ENCODE measurements around the gene DPPA4. TPM values are rescaled to one million over a fixed set of nuclear protein-coding genes. Genes with fewer than 3 reads are reported as not detected.

The DPPA4 gene
- total RNA-seq, 6 experiments from 2014 or later: 0.39 to 1.3 (median 0.65) TPM; not detected in 2

DNA sequence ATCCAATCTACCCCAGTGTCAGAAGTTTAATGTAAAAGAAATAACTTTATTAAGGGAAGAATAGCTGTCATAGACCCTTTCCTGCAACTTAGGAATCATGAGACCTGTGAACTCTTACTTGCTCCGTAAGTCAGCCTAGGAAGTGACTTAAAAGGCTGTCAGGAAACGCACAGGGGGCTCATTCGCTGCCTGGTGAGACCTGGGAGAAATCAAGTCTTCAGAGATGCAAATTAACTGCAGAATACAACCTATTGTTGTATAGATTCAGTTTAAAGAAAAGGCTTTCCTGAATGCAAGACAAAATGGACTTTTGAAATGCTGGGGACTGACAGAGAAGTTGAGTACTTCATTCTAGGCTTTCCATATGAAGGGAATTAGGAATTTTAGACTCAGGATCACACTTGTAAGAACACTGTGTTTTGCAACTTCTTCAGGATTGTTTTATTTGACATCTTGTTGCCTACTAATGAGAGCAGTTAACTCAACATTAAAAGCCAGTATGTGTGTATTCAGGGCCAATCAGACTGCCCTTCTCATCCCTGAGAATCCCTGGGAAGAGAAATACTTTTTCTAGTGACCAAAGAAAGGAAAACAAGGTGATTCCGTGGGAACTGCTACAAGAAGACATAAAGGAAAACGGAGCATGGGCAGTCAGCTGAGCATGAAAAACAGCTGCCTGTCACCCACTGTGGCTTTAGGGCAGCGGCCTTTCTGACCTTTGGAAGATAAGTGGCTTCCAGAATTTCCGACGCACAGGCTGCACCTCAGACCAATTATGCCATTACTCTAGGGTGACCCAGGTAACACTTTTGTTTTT is 18.5 kb upstream of the DPPA4 start:
- intact Hi-C loops (cut with DNase I): no loop called here
- Histone ChIP-seq H3K27me3 (no peaks in the 10 kb centered on the region), H3K27ac (peak overlapping the region in 2 of 3 donors; percentile 75), H3K36me3 (no peaks in the 10 kb centered on the region), H3K9me3 (no peaks in the 10 kb centered on the region), H3K4me1 (peaks cover 0 to 49% (median 19%) of the 10 kb centered on the region in 4 donors), H3K4me3 (no peak overlapping the region)
- TF ChIP-seq, protein P1, sequence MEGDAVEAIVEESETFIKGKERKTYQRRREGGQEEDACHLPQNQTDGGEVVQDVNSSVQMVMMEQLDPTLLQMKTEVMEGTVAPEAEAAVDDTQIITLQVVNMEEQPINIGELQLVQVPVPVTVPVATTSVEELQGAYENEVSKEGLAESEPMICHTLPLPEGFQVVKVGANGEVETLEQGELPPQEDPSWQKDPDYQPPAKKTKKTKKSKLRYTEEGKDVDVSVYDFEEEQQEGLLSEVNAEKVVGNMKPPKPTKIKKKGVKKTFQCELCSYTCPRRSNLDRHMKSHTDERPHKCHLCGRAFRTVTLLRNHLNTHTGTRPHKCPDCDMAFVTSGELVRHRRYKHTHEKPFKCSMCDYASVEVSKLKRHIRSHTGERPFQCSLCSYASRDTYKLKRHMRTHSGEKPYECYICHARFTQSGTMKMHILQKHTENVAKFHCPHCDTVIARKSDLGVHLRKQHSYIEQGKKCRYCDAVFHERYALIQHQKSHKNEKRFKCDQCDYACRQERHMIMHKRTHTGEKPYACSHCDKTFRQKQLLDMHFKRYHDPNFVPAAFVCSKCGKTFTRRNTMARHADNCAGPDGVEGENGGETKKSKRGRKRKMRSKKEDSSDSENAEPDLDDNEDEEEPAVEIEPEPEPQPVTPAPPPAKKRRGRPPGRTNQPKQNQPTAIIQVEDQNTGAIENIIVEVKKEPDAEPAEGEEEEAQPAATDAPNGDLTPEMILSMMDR (IDR thresholded peaks at IDR 0.05): no peak
- no peak for TF ChIP-seq POLR2A (IDR thresholded peaks at IDR 0.05)
- ATAC-seq: peak; percentile 79 to 91 (median 82)
- WGBS (ENCODE audit: insufficient coverage, low coverage, low lambda C conversion rate, missing lambda C conversion rate): 41% methylated on average over 8 of the region's 8 CpGs
- peak; percentile 42 to 80 (median 66) for DNase-seq

DNA sequence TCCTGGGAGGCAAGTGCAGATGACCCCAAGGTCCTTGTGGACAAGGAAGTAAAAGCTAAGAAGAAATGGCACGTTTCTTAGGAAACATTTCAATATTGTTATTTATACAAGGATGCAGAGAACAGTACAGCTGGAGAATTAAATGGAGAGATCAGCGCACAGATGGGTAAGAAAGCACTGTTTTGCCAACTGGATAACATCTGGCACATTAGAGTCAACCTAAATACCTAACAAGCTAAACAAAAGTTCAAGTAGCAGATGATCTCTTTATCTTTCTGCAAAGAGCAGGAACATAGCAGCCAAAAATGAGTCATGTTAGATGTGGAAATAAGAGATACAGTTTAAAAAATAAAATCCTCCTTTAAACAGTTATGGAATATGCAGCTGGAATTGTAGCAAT is 15.7 kb upstream of the DPPA4 start:
- no peak for TF ChIP-seq POLR2A (IDR thresholded peaks at IDR 0.05)
- TF ChIP-seq, protein P1 (IDR thresholded peaks at IDR 0.05): no peak
- ATAC-seq: peak in 1 of 4 donors; percentile 51
- Histone ChIP-seq H3K27ac (no peak overlapping the region), H3K27me3 (no peaks in the 10 kb centered on the region), H3K4me1 (peaks cover 0 to 37% (median 13%) of the 10 kb centered on the region in 4 donors), H3K36me3 (no peaks in the 10 kb centered on the region), H3K4me3 (no peak overlapping the region), H3K9me3 (no peaks in the 10 kb centered on the region)
- 46% methylated on average over 2 of the region's 2 CpGs for WGBS (ENCODE audit: insufficient coverage, low coverage, low lambda C conversion rate, missing lambda C conversion rate)
- intact Hi-C loops (cut with DNase I): no loop called here
- DNase-seq: no peak

DNA sequence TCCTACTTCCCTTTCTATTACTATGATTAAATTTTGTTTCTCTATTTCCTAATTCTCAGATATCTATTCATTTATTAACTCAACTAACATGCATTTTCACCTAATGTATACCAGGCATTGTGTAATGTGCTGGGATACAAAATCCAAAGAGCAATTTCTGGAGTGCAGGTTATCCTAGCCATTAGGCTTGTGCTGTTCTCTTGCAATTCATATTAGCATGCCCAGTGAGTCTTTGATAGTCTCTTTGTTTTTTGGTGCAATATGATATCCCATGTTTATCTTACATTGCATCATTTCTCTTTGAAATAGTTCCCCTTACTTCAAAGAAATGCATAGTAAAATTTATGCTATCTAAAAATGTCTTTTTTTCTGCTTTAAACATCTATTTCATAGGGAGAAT is 13.9 kb upstream of the DPPA4 start:
- Histone ChIP-seq H3K27me3 (no peaks in the 10 kb centered on the region), H3K36me3 (no peaks in the 10 kb centered on the region), H3K27ac (no peak overlapping the region), H3K4me3 (no peak overlapping the region), H3K9me3 (no peaks in the 10 kb centered on the region), H3K4me1 (peaks cover 0 to 20% (median 8%) of the 10 kb centered on the region in 4 donors)
- no peak for DNase-seq
- TF ChIP-seq, protein P1 (IDR thresholded peaks at IDR 0.05): no peak
- TF ChIP-seq POLR2A (IDR thresholded peaks at IDR 0.05): no peak
- ATAC-seq: peak; percentile 62 to 89 (median 72)
- intact Hi-C loops (cut with DNase I): no loop called here

DNA sequence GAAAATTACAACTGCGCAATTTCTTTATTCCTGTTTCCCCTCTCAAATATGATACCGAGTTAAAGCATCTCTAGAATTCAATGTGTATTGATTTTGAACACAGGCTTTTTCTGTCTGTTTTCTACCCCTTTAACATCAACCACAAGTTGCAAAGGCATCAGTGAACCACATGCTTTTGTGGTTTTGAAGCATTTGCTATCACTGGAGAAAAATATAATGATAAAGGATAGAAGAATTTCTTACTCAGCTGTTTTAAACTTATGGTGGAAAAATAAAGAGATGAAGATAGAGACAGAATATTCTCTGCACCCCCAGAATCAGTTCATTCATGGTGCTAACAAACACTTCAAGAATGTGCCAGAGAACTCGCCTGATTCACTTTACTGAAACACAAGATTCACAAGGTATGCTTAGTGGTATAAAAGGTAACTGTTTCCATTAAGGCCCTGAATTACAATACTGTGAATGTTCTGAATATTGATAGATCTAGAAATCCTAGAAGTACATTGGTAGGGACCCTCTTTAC is 9.5 kb upstream of the DPPA4 start:
- no peaks in the 10 kb centered on the region for H3K9me3 ChIP-seq
- intact Hi-C loops (cut with DNase I): no loop called here
- TF ChIP-seq, protein P1 (IDR thresholded peaks at IDR 0.05): no peak
- TF ChIP-seq POLR2A (IDR thresholded peaks at IDR 0.05): no peak
- ATAC-seq (no peak), DNase-seq (no peak)
- 79% methylated on average over 3 of the region's 3 CpGs for WGBS (ENCODE audit: insufficient coverage, low coverage, low lambda C conversion rate, missing lambda C conversion rate)
- no peak overlapping the region for H3K4me3 ChIP-seq
- H3K36me3 ChIP-seq: peaks cover 0 to 3% (median 0%) of the 10 kb centered on the region in 4 donors
- no peak overlapping the region for H3K27ac ChIP-seq
- H3K27me3 ChIP-seq: no peaks in the 10 kb centered on the region
- peaks cover 0 to 10% (median 0%) of the 10 kb centered on the region in 4 donors for H3K4me1 ChIP-seq

Measured in right lobe of liver (tissue), 6 donors.